22Rv1 (cell line): Measurements from ENCODE around the gene FEZF1.

Experiments
- H3K27ac ChIP-seq: fragments of 450-650 bp; 2 replicates; pipeline ENCODE4 v1.5.1; 2017
- ZFX ChIP-seq: fragments of 450-650 bp; IDR thresholded peaks from 2 replicates; pipeline ENCODE4 v1.6.1; 2017; ENCODE audit warnings: antibody characterized with exemption, borderline replicate concordance
- TF ChIP-seq, protein P1 (sequence below): fragments of 450-650 bp; IDR thresholded peaks from 2 replicates; pipeline ENCODE4 v1.5.1; 2017; ENCODE audit warnings: mild to moderate bottlenecking

Gene FEZF1

DNA sequence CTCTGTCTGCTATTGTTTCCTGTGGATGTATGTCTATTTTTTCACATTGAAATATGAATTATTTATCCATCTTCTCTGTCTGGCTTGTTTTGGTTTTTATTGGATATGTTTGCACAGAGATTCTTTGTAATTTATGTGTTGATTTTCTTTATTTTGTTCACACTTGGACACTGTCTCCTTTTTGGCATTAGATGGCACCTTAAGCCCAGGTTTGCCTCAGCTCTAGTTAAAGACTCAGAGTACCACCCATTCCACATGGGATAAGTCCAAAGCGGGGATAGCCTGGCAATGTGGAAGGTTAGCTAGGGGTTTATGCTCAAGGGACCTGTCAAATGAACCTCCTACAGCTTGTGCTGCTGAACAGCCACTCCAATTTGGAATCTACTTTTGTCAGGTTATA lies 14.1 kb downstream of the FEZF1 start:
- no peak overlapping the region for H3K27ac ChIP-seq
- TF ChIP-seq, protein P1, sequence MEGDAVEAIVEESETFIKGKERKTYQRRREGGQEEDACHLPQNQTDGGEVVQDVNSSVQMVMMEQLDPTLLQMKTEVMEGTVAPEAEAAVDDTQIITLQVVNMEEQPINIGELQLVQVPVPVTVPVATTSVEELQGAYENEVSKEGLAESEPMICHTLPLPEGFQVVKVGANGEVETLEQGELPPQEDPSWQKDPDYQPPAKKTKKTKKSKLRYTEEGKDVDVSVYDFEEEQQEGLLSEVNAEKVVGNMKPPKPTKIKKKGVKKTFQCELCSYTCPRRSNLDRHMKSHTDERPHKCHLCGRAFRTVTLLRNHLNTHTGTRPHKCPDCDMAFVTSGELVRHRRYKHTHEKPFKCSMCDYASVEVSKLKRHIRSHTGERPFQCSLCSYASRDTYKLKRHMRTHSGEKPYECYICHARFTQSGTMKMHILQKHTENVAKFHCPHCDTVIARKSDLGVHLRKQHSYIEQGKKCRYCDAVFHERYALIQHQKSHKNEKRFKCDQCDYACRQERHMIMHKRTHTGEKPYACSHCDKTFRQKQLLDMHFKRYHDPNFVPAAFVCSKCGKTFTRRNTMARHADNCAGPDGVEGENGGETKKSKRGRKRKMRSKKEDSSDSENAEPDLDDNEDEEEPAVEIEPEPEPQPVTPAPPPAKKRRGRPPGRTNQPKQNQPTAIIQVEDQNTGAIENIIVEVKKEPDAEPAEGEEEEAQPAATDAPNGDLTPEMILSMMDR = no peak
- TF ChIP-seq ZFX = no peak

DNA sequence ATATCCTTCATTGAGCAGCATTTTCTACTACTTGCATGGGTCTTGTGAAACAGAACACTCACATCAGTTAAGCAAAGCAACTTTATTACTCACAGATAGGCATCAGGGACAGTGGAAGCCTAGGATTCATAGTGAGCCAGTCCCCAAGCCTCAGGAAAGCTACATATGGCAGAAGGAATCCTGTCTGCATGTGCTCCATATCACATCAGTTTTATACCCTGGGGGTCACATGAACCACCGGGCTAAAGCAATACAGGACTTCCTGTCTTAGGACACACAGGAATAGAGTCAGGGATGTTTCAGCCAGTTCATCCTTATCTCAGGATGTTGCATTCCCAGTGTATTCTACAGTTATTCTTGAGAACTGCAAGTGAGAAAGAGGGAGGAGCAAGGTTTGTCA lies 15.1 kb downstream of the FEZF1 start:
- no peak for TF ChIP-seq ZFX
- TF ChIP-seq, protein P1 = no peak
- no peak overlapping the region for H3K27ac ChIP-seq

DNA sequence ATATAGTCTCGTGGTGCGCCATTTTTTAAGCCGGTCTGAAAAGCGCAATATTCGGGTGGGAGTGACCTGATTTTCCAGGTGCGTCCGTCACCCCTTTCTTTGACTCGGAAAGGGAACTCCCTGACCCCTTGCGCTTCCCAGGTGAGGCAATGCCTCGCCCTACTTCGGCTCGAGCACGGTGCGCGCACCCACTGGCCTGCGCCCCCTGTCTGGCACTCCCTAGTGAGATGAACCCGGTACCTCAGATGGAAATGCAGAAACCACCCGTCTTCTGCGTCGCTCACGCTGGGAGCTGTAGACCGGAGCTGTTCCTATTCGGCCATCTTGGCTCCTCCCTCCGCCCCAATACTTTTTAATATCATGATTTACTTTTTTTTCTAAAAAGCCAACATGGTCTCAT lies 19.9 kb downstream of the FEZF1 start:
- peak overlapping the region; percentile 76 for H3K27ac ChIP-seq
- TF ChIP-seq, protein P1 = peak; percentile 9; the same call in 1 of the 2 replicates

DNA sequence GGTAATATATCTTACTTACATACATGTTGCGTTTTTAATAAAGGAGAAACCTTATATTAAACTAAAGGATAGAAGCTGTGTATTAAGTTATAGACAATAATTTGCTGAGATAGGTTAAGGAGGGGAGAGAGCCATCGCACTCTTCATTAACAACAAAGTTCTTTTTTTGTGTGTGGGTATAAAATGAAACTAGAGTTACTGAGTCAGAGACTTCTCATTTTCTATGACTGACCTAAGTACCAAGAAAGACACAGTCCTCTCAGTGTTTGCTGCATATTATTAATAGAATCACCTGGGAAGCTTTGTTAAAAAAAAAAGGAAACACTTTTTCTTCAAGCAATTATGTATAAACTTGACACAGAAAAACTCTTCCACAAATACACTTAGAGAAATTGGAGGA lies 31.4 kb downstream of the FEZF1 start:
- TF ChIP-seq, protein P1 = no peak
- no peak for TF ChIP-seq ZFX
- H3K27ac ChIP-seq = no peak overlapping the region

DNA sequence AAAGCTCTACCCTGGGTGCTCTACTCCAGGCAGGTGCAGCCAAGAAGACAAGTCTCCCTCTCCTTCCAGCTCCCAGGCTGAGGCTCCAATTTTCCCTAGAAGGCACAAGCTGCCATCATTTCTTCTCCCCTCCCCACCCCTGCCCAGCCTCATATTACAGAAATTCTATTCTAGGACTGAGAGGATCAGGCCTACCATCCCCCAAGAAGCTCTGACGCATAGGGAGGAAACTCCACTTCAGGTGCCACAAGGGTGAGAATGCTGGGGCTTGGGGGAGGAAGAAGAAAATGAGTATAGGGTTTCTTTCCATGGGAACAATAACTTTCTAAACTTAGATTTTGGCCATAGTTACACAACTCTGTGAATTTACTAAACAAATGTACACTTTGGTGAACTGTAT lies 35.3 kb downstream of the FEZF1 start:
- no peak for TF ChIP-seq ZFX
- TF ChIP-seq, protein P1 = no peak
- no peak overlapping the region for H3K27ac ChIP-seq

DNA sequence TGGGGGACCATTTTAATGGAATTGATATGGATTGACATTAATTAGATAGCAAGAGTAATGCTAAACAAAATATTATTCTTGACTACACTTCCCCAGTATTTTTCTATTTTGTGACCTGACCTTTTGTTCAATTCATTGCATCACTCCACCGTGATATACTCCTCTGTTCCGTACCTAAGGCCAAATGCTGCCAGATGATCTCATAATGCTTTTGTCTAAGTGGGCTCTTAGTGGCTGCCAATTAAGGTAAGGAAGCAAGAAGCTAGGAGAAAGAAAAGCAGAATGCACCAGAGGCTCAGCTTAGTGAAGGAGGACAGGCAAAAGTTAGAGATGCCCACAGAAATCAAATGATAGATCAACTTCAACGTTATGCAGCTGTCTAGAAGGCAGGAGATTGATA lies 36.4 kb downstream of the FEZF1 start:
- no peak overlapping the region for H3K27ac ChIP-seq
- TF ChIP-seq ZFX = no peak
- TF ChIP-seq, protein P1 = no peak

DNA sequence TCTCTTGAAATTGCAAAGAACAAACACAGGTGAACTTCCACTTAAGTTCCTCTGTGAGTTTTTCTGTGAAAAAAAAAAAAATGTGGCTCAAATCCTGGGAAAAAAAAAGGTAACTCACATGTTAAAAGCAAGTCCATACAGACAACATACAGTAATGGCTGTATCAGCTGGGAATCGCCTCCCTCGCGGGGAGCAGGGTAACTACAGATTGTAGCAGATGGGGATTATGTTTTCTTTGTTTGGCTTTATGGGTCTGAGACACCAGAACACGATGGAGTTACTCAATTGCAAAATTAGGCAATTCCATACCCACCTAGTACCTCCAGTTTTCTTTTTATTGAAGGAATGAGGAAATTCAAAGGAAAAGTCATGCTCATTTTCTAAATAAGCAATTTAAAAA lies 42.3 kb downstream of the FEZF1 start:
- no peak for TF ChIP-seq ZFX
- TF ChIP-seq, protein P1 = no peak
- H3K27ac ChIP-seq = no peak overlapping the region
